BJ (cell line): ENCODE data around the gene SHANK1. TPM values are rescaled to one million over a fixed set of nuclear protein-coding genes. Genes with fewer than 3 reads are reported as not detected.

ENCODE experiments used
- CTCF ChIA-PET: fragments of 350-600 bp; formaldehyde crosslinking; extraction: SDS; loops from one replicate; lab custom pipeline; 2021; ENCODE audit warnings: antibody characterized with exemption, inconsistent platforms; lab: Yijun Ruan, JAX
- POLR2A ChIA-PET: fragments of 300-600 bp; sonication (Branson Sonifier 250); formaldehyde crosslinking; extraction: SDS; loops from one replicate; lab custom pipeline; 2021; ENCODE audit warnings: antibody characterized with exemption; lab: Charles Lee
- DNase-seq: peaks from one replicate; pipeline ENCODE4 v3.0.0-alpha.2; 2011; ENCODE audit warnings: low read depth
- H3K27me3 ChIP-seq: 2 replicates; pipeline ENCODE4 v1.6.0; 2011; ENCODE audit warnings: low read length; ENCODE audit not compliant: control insufficient read depth, insufficient read depth
- H3K36me3 ChIP-seq: 2 replicates; pipeline ENCODE4 v1.5.1; 2011; ENCODE audit warnings: low read length; ENCODE audit not compliant: control insufficient read depth, insufficient read depth
- H3K4me3 ChIP-seq: 2 replicates; pipeline ENCODE4 v1.5.1; 2011; ENCODE audit warnings: low read depth, mild to moderate bottlenecking, control low read depth, low read length
- CTCF ChIP-seq: IDR thresholded peaks from 2 replicates; pipeline ENCODE4 v1.5.1; 2011; ENCODE audit warnings: low read depth, mild to moderate bottlenecking, control low read depth, inconsistent platforms, low read length, moderate library complexity; ENCODE audit not compliant: insufficient read depth
- polyA plus RNA-seq: library from polyadenylated mRNA; depleted of rRNA; stranded (reverse); fragments of >200 nt; gene quantifications from 2 replicates; pipeline ENCODE4 v1.2.3, GENCODE V29; 2011

Gene SHANK1
- polyA plus RNA-seq, 1 experiment: 1.8 TPM

- no peak for DNase-seq
- TF ChIP-seq CTCF: no peak
- CTCF ChIA-PET: interaction anchor here (2.0 kb wide), 1 partner anchor 24 kb away, joined by 5 read pairs; no protein-coding TSS in a partner anchor
- POLR2A ChIA-PET: no interaction called here
- Histone ChIP-seq H3K27me3 (peaks cover 12% of the 10 kb centered on the region), H3K36me3 (no peaks in the 10 kb centered on the region), H3K4me3 (no peak overlapping the region)
Measured at GRCh38 chr19:50693064-50693975, 26.3 kb downstream of the SHANK1 start.

DNA sequence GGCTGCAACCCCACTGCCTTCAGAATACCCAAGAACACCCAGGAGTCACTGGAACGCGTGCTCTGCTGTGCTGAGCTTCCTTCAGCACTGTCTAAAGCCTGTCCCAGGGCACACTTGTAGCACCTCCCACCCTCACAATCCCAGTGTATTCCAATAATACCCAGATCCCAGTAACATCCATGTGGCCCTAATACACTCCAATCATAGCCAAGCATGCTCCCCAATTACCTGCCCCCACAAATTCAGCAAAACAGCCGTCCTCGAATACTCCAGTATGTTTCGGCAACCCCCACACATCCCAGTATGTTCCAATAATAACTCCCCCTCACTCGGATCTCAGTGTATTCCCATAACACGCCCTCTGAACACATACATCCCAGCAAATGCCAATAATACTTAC lies 29.2 kb downstream of the SHANK1 start:
- no peak overlapping the region for H3K4me3 ChIP-seq
- ChIA-PET CTCF (interaction anchor here (1.0 kb wide), 1 partner anchor 21 kb away, joined by 4 read pairs; no protein-coding TSS in a partner anchor), POLR2A (no interaction called here)
- no peak for TF ChIP-seq CTCF
- no peaks in the 10 kb centered on the region for H3K36me3 ChIP-seq
- peaks cover 7% of the 10 kb centered on the region for H3K27me3 ChIP-seq
- no peak for DNase-seq

DNA sequence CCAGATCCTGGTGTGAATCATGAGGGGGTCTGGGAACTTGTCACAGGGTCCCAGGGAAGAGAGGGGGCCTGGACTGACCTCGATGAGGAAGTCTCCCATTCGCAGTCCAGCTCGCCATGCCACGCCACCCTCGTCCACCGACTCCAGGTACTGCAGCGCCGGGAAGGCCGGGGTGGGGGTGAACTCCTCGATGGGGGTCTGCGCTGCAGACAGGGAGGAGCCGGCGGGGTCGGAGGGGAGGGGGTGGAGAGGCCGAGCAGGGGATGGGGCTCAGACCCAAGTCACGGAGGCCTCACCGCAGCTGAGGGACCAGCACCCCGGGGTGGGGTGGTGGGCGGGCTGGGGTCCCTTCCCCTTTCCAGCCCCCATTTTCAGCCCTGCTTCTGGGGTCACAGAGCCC lies 30.8 kb downstream of the SHANK1 start:
- no peak for DNase-seq
- Histone ChIP-seq H3K4me3 (no peak overlapping the region), H3K27me3 (0 out of 2 replicates have a peak, but pooled peaks cover under 1% of the 10 kb centered on the region), H3K36me3 (no peaks in the 10 kb centered on the region)
- ChIA-PET CTCF (interaction anchor here (0.7 kb wide), 1 partner anchor 14 kb away, joined by 3 read pairs; no protein-coding TSS in a partner anchor), POLR2A (no interaction called here)
- TF ChIP-seq CTCF: no peak

DNA sequence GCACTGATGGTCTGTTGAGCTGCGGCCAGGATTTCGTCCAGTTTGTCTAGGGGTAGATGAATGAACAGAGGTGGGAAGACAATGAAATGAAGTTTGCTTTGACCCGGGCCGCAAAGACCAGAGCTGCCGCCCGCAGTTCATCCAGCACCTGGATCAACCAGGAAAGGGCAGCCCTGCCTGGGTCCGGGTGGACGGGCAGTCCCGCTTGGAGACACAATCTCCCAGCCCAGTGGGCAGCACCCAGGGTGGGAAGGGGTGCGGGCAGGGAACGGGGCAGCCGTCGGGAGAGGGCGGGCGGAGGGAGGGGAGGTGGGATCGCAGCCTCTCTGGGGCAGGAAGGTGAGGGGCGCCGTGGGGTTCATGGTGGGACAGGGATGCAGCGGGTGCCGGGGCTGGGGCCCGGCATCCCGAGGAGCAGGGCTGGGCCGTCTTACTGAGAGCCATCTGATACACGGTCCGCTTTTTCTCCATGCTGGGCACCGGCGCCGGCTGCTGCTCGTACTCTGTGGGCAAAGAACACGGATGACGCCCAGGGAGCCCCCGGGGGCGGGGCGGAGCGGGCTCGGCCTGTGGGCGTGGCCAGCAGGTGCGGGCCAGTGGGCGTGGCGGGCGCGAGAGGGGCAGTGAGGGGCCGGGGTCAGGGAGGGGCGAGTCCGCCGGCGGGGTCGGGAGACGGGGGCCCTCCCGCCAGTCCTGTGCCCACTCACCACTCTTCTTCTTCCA lies 33.1 kb downstream of the SHANK1 start:
- DNase-seq: no peak
- no peak for TF ChIP-seq CTCF
- no peak overlapping the region for H3K4me3 ChIP-seq
- CTCF ChIA-PET: no interaction called here
- no peaks in the 10 kb centered on the region for H3K27me3 ChIP-seq
- POLR2A ChIA-PET: no interaction called here
- no peaks in the 10 kb centered on the region for H3K36me3 ChIP-seq
